PFSK-1 (cell line): ENCODE results near the gene GOLGA6D.

Source experiments
- FOXP2 ChIP-seq: optimal IDR thresholded peaks from 2 replicates; pipeline ENCODE3; 2011; ENCODE audit warnings: borderline replicate concordance, control low read depth, inconsistent platforms; ENCODE audit not compliant: insufficient read depth; ENCODE audit errors: extremely low read length, extremely low read depth
- POLR2AphosphoS5 ChIP-seq: IDR thresholded peaks from 2 replicates; pipeline ENCODE4 v1.6.1; 2012; ENCODE audit warnings: low read depth, mild to moderate bottlenecking, control low read depth, low read length, moderate library complexity
- SIN3A ChIP-seq: IDR thresholded peaks from 2 replicates; pipeline ENCODE4 v1.6.1; 2012; ENCODE audit warnings: mild to moderate bottlenecking, low read length, moderate library complexity, borderline replicate concordance; ENCODE audit not compliant: insufficient read depth
- TAF1 ChIP-seq: IDR thresholded peaks from 2 replicates; pipeline ENCODE4 v1.6.1; 2012; ENCODE audit warnings: low read length, control low read depth, borderline replicate concordance; ENCODE audit not compliant: insufficient read depth
- TF ChIP-seq, protein P1 (sequence below), 2 experiments: IDR thresholded peaks; 2 replicates each; pipeline versions ENCODE4 v1.6.1 to v1.8.0; 2011 to 2012; ENCODE audit warnings: low read depth in 2 of 2, low read length in 2 of 2, control low read depth in 1 of 2, inconsistent platforms in 1 of 2, mild to moderate bottlenecking in 1 of 2, moderate library complexity in 1 of 2; ENCODE audit not compliant: insufficient read depth in 1 of 2

GOLGA6D gene

DNA sequence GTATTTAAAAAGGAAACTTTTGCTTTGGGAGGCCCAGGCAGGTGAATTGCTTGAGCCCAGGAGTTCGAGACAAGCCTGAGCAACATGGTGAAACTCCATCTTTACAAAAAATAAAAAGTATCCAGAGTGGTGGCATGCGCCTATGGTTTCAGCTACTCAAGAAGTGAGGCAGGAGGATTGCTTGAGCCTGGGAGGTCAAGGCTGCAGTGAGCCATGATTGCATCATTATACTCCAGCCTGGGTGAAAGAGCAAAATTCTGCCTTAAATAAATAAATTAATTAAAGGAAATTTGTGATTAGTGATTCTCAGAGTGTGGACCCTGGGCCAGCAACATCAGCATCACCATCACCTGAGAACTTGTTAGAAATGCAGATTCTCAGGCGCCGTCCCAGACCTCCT is 43.3 kb downstream of the GOLGA6D start:
- TF ChIP-seq SIN3A (no peak), TAF1 (no peak), FOXP2 (no peak), POLR2AphosphoS5 (no peak)
- TF ChIP-seq, protein P1, sequence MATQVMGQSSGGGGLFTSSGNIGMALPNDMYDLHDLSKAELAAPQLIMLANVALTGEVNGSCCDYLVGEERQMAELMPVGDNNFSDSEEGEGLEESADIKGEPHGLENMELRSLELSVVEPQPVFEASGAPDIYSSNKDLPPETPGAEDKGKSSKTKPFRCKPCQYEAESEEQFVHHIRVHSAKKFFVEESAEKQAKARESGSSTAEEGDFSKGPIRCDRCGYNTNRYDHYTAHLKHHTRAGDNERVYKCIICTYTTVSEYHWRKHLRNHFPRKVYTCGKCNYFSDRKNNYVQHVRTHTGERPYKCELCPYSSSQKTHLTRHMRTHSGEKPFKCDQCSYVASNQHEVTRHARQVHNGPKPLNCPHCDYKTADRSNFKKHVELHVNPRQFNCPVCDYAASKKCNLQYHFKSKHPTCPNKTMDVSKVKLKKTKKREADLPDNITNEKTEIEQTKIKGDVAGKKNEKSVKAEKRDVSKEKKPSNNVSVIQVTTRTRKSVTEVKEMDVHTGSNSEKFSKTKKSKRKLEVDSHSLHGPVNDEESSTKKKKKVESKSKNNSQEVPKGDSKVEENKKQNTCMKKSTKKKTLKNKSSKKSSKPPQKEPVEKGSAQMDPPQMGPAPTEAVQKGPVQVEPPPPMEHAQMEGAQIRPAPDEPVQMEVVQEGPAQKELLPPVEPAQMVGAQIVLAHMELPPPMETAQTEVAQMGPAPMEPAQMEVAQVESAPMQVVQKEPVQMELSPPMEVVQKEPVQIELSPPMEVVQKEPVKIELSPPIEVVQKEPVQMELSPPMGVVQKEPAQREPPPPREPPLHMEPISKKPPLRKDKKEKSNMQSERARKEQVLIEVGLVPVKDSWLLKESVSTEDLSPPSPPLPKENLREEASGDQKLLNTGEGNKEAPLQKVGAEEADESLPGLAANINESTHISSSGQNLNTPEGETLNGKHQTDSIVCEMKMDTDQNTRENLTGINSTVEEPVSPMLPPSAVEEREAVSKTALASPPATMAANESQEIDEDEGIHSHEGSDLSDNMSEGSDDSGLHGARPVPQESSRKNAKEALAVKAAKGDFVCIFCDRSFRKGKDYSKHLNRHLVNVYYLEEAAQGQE (IDR thresholded peaks at IDR 0.05; ENCODE audit: insufficient read depth in 1 of 2, low read depth in 2 of 2, low read length in 2 of 2) = no peak

DNA sequence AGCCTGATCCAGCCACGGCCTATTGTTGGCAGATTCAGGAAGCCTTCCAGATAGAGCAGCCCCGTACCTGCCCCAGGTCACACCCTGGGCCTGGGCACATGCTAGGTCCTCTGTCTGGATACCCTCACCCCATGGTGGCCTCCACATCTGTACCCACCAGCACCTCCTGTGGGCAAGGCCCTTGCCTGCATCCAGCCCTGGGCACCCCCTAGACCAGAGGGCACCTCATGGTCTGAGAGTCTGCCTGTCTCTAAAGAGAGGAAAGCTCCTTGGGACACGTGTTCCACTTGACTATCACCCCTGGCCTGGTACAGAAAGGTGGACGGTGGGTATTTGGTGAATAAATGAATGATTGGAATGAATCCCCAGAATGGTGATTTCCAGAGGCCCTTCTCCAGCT is 44.4 kb downstream of the GOLGA6D start:
- TF ChIP-seq POLR2AphosphoS5 (no peak), TAF1 (no peak), SIN3A (no peak), FOXP2 (no peak)
- TF ChIP-seq, protein P1 (IDR thresholded peaks at IDR 0.05; ENCODE audit: insufficient read depth in 1 of 2, low read depth in 2 of 2, low read length in 2 of 2) = no peak

DNA sequence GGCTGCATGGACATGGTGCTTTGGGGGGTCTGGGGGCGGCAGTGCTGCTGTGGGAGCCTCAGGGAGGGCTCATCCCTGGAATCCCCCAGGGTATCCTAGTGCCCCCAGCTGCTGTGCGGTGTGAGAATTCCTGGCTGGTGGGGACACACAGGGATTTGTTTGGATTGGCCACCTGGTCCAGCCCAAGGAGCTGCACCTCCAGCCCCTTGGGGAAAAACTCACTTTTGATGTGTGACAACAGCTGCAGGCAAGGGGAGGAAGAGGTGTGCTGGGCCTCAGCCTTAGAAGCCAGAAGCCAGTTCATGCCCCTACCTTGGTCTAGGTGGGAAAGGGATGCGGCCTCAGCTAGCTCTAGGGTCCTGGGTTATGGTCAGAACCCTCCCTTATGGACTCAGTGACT is 44.9 kb downstream of the GOLGA6D start:
- TF ChIP-seq, protein P1 (IDR thresholded peaks at IDR 0.05; ENCODE audit: insufficient read depth in 1 of 2, low read depth in 2 of 2, low read length in 2 of 2) = no peak
- TF ChIP-seq FOXP2 (no peak), SIN3A (no peak), TAF1 (no peak), POLR2AphosphoS5 (no peak)

DNA sequence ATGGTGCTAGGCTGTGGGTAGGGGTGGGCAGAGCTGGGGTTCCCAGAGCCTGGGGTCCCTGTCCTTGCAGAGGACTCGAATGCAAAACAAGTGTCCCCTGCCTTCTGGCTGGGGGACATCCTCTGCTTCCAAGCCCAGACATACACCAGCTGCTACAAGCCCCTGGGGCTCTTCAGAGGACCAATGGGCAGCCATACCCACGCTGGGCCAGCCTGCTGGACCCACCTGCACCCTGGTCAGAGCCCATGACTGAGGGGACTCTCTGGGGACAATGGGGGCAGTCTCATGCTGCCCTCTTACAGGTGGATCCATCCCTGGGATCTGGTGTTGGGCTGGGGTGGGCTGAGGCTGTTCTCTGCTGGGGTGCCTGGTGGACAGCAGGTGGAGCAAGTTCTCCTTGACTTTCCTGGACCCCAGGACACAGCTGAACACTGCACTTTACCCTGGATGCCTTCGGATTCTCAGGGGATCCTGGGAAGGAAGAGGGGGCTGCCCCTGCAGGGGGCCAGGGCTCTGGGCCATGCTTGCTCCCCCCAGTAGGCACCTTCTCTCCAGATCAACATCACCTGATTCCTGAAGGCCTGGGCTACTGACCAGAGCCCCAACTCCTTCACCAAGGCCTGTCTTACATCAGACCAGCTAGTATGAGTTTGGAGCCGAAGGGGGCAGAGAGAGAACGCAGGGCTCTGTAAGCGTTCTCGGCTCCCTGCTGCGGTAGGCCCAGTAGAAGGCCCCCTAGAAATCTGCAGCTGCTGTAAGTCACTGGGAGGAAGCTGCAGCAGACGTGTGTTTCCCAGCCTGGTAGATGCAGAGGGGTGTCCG is 46.1 kb downstream of the GOLGA6D start:
- TF ChIP-seq, protein P1 (IDR thresholded peaks at IDR 0.05; ENCODE audit: insufficient read depth in 1 of 2, low read depth in 2 of 2, low read length in 2 of 2) = no peak
- TF ChIP-seq POLR2AphosphoS5 (no peak), SIN3A (no peak), TAF1 (no peak), FOXP2 (no peak)

DNA sequence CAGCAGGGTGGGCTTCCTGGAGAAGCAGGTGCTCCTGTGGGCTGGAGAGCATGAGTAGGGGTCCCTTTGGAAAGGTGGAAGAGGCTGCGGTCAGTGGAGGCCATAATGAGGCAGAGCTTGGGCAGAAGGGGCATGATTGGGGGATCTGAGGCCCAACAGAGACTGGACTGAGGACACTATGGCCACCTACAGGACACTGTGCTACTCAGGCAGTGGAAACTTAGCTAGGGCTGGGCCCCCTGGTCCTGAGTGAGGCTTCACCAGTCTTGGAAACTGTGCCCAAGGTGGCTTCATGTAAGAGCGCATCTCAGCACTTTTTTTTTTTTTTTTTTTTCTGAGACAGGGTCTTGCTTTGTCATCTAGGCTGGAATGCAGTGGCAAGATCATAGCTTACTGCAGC is 46.9 kb downstream of the GOLGA6D start:
- TF ChIP-seq SIN3A (no peak), FOXP2 (no peak), TAF1 (no peak)
- TF ChIP-seq, protein P1 (IDR thresholded peaks at IDR 0.05; ENCODE audit: insufficient read depth in 1 of 2, low read depth in 2 of 2, low read length in 2 of 2) = no peak
